Stromal cell of bone marrow (primary cell): Measurements from ENCODE around the gene PTCRA.

ENCODE experiments used
- DNase-seq: peaks from one replicate; pipeline ENCODE4 v3.0.0-alpha.2; 2012; ENCODE audit warnings: low read depth

PTCRA gene

GRCh38 chr6:42904467-42904866, 11.4 kb upstream of the PTCRA start:
- no peak for DNase-seq

GRCh38 chr6:42907336-42907735, 8.5 kb upstream of the PTCRA start:
- no peak for DNase-seq

GRCh38 chr6:42909835-42910234, 6.0 kb upstream of the PTCRA start:
- no peak for DNase-seq

- no peak for DNase-seq
Measured at GRCh38 chr6:42911171-42912021, 4.5 kb upstream of the PTCRA start.

GRCh38 chr6:42914546-42914945, 1.3 kb upstream of the PTCRA start:
- no peak for DNase-seq

GRCh38 chr6:42916288-42916687, 435 bp downstream of the PTCRA start:
- DNase-seq = no peak

- no peak for DNase-seq
Measured at GRCh38 chr6:42921801-42922200, 5.9 kb downstream of the PTCRA start.

- no peak for DNase-seq
Measured at GRCh38 chr6:42923666-42924065, 7.8 kb downstream of the PTCRA start.

- no peak for DNase-seq
Measured at GRCh38 chr6:42925248-42925857, 9.5 kb downstream of the PTCRA start.

- peak; percentile 93 for DNase-seq
Measured at GRCh38 chr6:42928986-42929820, 13.3 kb downstream of the PTCRA start, which contains the start of gene CNPY3. Gene CNPY3 (plus strand): TSS chr6:42929480. CDS start chr6:42929571, 91 bp downstream.

- DNase-seq = peak; percentile 64
Measured at GRCh38 chr6:42929821-42930360, 14.0 kb downstream of the PTCRA start.

GRCh38 chr6:42932412-42932811, 16.6 kb downstream of the PTCRA start:
- DNase-seq = no peak

GRCh38 chr6:42933205-42933604, 17.4 kb downstream of the PTCRA start:
- no peak for DNase-seq

GRCh38 chr6:42935322-42935721, 19.5 kb downstream of the PTCRA start:
- DNase-seq = no peak

- DNase-seq = no peak
Measured at GRCh38 chr6:42936398-42936797, 20.5 kb downstream of the PTCRA start.

- DNase-seq = no peak
Measured at GRCh38 chr6:42937548-42938427, 21.9 kb downstream of the PTCRA start.

GRCh38 chr6:42938428-42938796, 22.6 kb downstream of the PTCRA start:
- DNase-seq = no peak

- no peak for DNase-seq
Measured at GRCh38 chr6:42938987-42939809, 23.3 kb downstream of the PTCRA start.

- no peak for DNase-seq
Measured at GRCh38 chr6:42939810-42940167, 23.9 kb downstream of the PTCRA start.

GRCh38 chr6:42940493-42941045, 24.7 kb downstream of the PTCRA start:
- DNase-seq = no peak
